Vagina (tissue), 2 donors: ENCODE data around the gene MYO1E. TPM values are rescaled to one million over a fixed set of nuclear protein-coding genes. Genes with fewer than 3 reads are reported as not detected.

Experiments
- DNase-seq, 2 donors: peaks; one replicate each; pipeline ENCODE4 v3.0.0-alpha.2; 2017; ENCODE audit errors: extremely low spot score in 2 of 2
- H3K27ac ChIP-seq: fragments of 200-600 bp; sonication (generic); one replicate; pipeline ENCODE4 v1.5.1; 2019
- H3K27me3 ChIP-seq: fragments of 200-600 bp; sonication (generic); one replicate; pipeline ENCODE4 v1.5.1; 2019
- H3K36me3 ChIP-seq, 2 donors: fragments of 200-600 bp; sonication (generic); one replicate each; pipeline ENCODE4 v1.5.1; 2017 to 2019
- H3K4me1 ChIP-seq: fragments of 200-600 bp; sonication (generic); one replicate; pipeline ENCODE4 v1.5.1; 2019
- H3K4me3 ChIP-seq, 2 donors: fragments of 200-600 bp; sonication (generic); 1 replicate in 1 of 2; 2 replicates in 1 of 2; pipeline ENCODE4 v1.5.1; 2016 to 2019
- H3K9me3 ChIP-seq: fragments of 200-600 bp; sonication (generic); one replicate; pipeline ENCODE4 v1.5.1; 2019
- POLR2A ChIP-seq, 2 donors: fragments of 450-650 bp; IDR thresholded peaks; one replicate each; pipeline ENCODE4 v1.6.1; 2017; ENCODE audit warnings: antibody characterized with exemption in 2 of 2, mild to moderate bottlenecking in 2 of 2, moderate library complexity in 2 of 2
- POLR2AphosphoS5 ChIP-seq, 2 donors: sonication (generic); formaldehyde crosslinking; IDR thresholded peaks; one replicate each; pipeline ENCODE4 v1.9.0; 2017; ENCODE audit warnings: antibody characterized with exemption in 2 of 2, mild to moderate bottlenecking in 2 of 2, low read depth in 1 of 2; ENCODE audit not compliant: insufficient read depth in 1 of 2
- intact Hi-C: fragments of 100-400 bp; cut with DNase I; formaldehyde crosslinking; loops from one replicate; pipeline ENCODE4 v1.15.1; 2023
- total RNA-seq: library from RNA; depleted of rRNA; stranded (reverse); fragments of >200 nt; gene quantifications from one replicate; pipeline ENCODE4 v1.2.3, GENCODE V29; 2016
- TF ChIP-seq, protein P1 (sequence below), 3 experiments: fragments of 450-650 bp in 2 of 3; fragments of 200-600 bp in 1 of 3; sonication (generic) in 1 of 3; IDR thresholded peaks; one replicate each; pipeline ENCODE4 v1.5.1; 2017 to 2019; ENCODE audit warnings: antibody characterized with exemption in 3 of 3, mild to moderate bottlenecking in 2 of 3, moderate library complexity in 2 of 3

MYO1E gene
- total RNA-seq, 1 donor from 2014 or later = 16.9 TPM

GRCh38 chr15:59232476-59232875, 140.2 kb downstream of the MYO1E start:
- Histone ChIP-seq H3K36me3 (no peaks in the 10 kb centered on the region), H3K4me3 (no peak overlapping the region), H3K27ac (peak overlapping the region; percentile 9), H3K9me3 (no peaks in the 10 kb centered on the region), H3K27me3 (no peaks in the 10 kb centered on the region), H3K4me1 (peaks cover 16% of the 10 kb centered on the region)
- no peak for DNase-seq
- TF ChIP-seq, protein P1, sequence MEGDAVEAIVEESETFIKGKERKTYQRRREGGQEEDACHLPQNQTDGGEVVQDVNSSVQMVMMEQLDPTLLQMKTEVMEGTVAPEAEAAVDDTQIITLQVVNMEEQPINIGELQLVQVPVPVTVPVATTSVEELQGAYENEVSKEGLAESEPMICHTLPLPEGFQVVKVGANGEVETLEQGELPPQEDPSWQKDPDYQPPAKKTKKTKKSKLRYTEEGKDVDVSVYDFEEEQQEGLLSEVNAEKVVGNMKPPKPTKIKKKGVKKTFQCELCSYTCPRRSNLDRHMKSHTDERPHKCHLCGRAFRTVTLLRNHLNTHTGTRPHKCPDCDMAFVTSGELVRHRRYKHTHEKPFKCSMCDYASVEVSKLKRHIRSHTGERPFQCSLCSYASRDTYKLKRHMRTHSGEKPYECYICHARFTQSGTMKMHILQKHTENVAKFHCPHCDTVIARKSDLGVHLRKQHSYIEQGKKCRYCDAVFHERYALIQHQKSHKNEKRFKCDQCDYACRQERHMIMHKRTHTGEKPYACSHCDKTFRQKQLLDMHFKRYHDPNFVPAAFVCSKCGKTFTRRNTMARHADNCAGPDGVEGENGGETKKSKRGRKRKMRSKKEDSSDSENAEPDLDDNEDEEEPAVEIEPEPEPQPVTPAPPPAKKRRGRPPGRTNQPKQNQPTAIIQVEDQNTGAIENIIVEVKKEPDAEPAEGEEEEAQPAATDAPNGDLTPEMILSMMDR (IDR thresholded peaks at IDR 0.05) = no peak
- TF ChIP-seq POLR2AphosphoS5 (IDR thresholded peaks at IDR 0.05; ENCODE audit: insufficient read depth in 1 of 2, low read depth in 1 of 2) (peak in 1 of 2 donors; percentile 79), POLR2A (IDR thresholded peaks at IDR 0.05) (no peak)
- intact Hi-C loops = no loop called here

DNA sequence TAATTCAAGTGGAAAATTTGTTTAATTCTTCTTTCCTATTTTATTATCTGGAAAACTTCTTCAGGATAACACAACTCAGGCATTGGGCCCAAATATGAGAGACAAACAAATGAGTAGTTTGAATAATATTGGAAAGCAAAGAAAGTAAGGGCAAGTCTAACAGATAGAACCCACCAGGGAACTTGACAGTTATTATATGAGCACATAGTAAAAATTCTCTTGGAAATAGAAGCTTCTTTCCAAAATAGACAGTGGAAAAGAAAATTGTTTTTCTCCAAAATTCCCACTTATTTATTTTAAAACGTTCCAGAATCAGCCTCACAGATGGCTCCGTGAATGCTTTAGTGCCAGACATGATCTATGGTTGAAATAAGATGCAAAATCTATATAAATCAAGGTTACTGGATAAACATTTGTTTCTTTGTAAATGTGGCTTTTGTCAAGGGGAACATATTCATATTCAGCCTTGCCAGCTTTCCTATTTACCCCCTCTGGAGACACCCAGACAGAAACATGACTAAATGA, 142.1 kb downstream of the MYO1E start:
- Histone ChIP-seq H3K27me3 (no peaks in the 10 kb centered on the region), H3K4me3 (no peak overlapping the region), H3K27ac (no peak overlapping the region), H3K4me1 (peaks cover 16% of the 10 kb centered on the region), H3K9me3 (no peaks in the 10 kb centered on the region), H3K36me3 (no peaks in the 10 kb centered on the region)
- intact Hi-C loops = no loop called here
- TF ChIP-seq, protein P1 (IDR thresholded peaks at IDR 0.05) = no peak
- TF ChIP-seq POLR2AphosphoS5 (IDR thresholded peaks at IDR 0.05; ENCODE audit: insufficient read depth in 1 of 2, low read depth in 1 of 2) = no peak
- no peak for TF ChIP-seq POLR2A (IDR thresholded peaks at IDR 0.05)
- no peak for DNase-seq

DNA sequence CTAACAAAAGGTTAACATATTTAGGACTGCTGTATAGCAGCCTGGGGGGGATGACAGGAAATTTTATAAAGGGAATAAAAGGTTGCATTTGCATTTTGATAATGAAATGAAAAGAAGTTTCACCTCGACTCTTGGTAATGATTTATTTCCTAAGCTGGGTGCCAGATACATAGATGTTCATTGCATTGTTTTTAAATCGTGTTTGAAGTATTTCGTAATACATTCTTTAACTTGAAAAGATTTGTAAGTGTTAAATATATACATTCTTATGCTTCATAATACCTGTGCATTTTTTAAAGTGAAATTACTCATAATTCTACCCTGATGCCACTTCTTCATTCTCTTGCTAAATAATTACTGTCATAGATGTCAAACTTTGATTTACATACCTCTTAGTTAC, 143.2 kb downstream of the MYO1E start:
- no peaks in the 10 kb centered on the region for H3K27me3 ChIP-seq
- no peak overlapping the region for H3K4me3 ChIP-seq
- no peak overlapping the region for H3K27ac ChIP-seq
- TF ChIP-seq, protein P1 (IDR thresholded peaks at IDR 0.05) = no peak
- TF ChIP-seq POLR2AphosphoS5 (IDR thresholded peaks at IDR 0.05; ENCODE audit: insufficient read depth in 1 of 2, low read depth in 1 of 2) = no peak
- TF ChIP-seq POLR2A (IDR thresholded peaks at IDR 0.05) = no peak
- no peaks in the 10 kb centered on the region for H3K36me3 ChIP-seq
- no peak for DNase-seq
- H3K4me1 ChIP-seq = peaks cover 18% of the 10 kb centered on the region
- no peaks in the 10 kb centered on the region for H3K9me3 ChIP-seq
- intact Hi-C loops = no loop called here

- Histone ChIP-seq H3K27ac (no peak overlapping the region), H3K27me3 (no peaks in the 10 kb centered on the region), H3K36me3 (no peaks in the 10 kb centered on the region), H3K4me3 (no peak overlapping the region), H3K4me1 (peaks cover 22% of the 10 kb centered on the region), H3K9me3 (no peaks in the 10 kb centered on the region)
- intact Hi-C loops = no loop called here
- no peak for DNase-seq
- TF ChIP-seq POLR2A (IDR thresholded peaks at IDR 0.05) (no peak), POLR2AphosphoS5 (IDR thresholded peaks at IDR 0.05; ENCODE audit: insufficient read depth in 1 of 2, low read depth in 1 of 2) (no peak)
- TF ChIP-seq, protein P1 (IDR thresholded peaks at IDR 0.05) = no peak
Measured at GRCh38 chr15:59229015-59229414, 143.7 kb downstream of the MYO1E start.

- H3K27ac ChIP-seq = no peak overlapping the region
- TF ChIP-seq, protein P1 (IDR thresholded peaks at IDR 0.05) = no peak
- TF ChIP-seq POLR2A (IDR thresholded peaks at IDR 0.05) = no peak
- no peaks in the 10 kb centered on the region for H3K27me3 ChIP-seq
- H3K36me3 ChIP-seq = no peaks in the 10 kb centered on the region
- no peak overlapping the region for H3K4me3 ChIP-seq
- DNase-seq = no peak
- H3K9me3 ChIP-seq = no peaks in the 10 kb centered on the region
- intact Hi-C loops = no loop called here
- H3K4me1 ChIP-seq = peaks cover 20% of the 10 kb centered on the region
Measured at GRCh38 chr15:59227021-59227420, 145.7 kb downstream of the MYO1E start.
